ENCODE measurements around the gene CCR3.
A peak's percentile ranks its signal among the peaks of the same experiment; 100 is the strongest.

Gene CCR3

GRCh38 chr3:46272028-46272451 is 29.8 kb downstream of the CCR3 start:
- no peak for DNase-seq (ENCODE audit: low read depth, low spot score)

GRCh38 chr3:46276497-46277099 is 34.3 kb downstream of the CCR3 start:
- peak; percentile 60 for DNase-seq (ENCODE audit: low read depth, low spot score)

GRCh38 chr3:46277476-46277875 is 35.2 kb downstream of the CCR3 start:
- DNase-seq (ENCODE audit: low read depth, low spot score), result no peak

GRCh38 chr3:46278816-46279672 is 36.8 kb downstream of the CCR3 start:
- DNase-seq (ENCODE audit: low read depth, low spot score), result no peak

- peak; percentile 22 for DNase-seq (ENCODE audit: low read depth, low spot score)
Measured at GRCh38 chr3:46280105-46280797, 38.0 kb downstream of the CCR3 start.

GRCh38 chr3:46281551-46281950 is 39.3 kb downstream of the CCR3 start:
- DNase-seq (ENCODE audit: low read depth, low spot score), result no peak

GRCh38 chr3:46282041-46282440 is 39.8 kb downstream of the CCR3 start:
- no peak for DNase-seq (ENCODE audit: low read depth, low spot score)

- no peak for DNase-seq (ENCODE audit: low read depth, low spot score)
Measured at GRCh38 chr3:46282696-46283095, 40.4 kb downstream of the CCR3 start.

- DNase-seq (ENCODE audit: low read depth, low spot score), result no peak
Measured at GRCh38 chr3:46283881-46284450, 41.7 kb downstream of the CCR3 start.

- DNase-seq (ENCODE audit: low read depth, low spot score), result no peak
Measured at GRCh38 chr3:46284981-46285683, 42.9 kb downstream of the CCR3 start.

- DNase-seq (ENCODE audit: low read depth, low spot score), result no peak
Measured at GRCh38 chr3:46285931-46286619, 43.8 kb downstream of the CCR3 start.

- no peak for DNase-seq (ENCODE audit: low read depth, low spot score)
Measured at GRCh38 chr3:46286947-46287565, 44.8 kb downstream of the CCR3 start.

- no peak for DNase-seq (ENCODE audit: low read depth, low spot score)
Measured at GRCh38 chr3:46289551-46289950, 47.3 kb downstream of the CCR3 start.

- DNase-seq (ENCODE audit: low read depth, low spot score), result no peak
Measured at GRCh38 chr3:46289966-46290365, 47.7 kb downstream of the CCR3 start.

- DNase-seq (ENCODE audit: low read depth, low spot score), result no peak
Measured at GRCh38 chr3:46291046-46291445, 48.8 kb downstream of the CCR3 start.

- no peak for DNase-seq (ENCODE audit: low read depth, low spot score)
Measured at GRCh38 chr3:46293035-46293724, 50.9 kb downstream of the CCR3 start.

- DNase-seq (ENCODE audit: low read depth, low spot score), result peak; percentile 47
Measured at GRCh38 chr3:46293991-46294833, 52.0 kb downstream of the CCR3 start.

- DNase-seq (ENCODE audit: low read depth, low spot score), result no peak
Measured at GRCh38 chr3:46296826-46297225, 54.6 kb downstream of the CCR3 start.
